Hepatocyte (in vitro differentiated cells): ENCODE results near the gene DLX3. TPM values are rescaled to one million over a fixed set of nuclear protein-coding genes. Genes with fewer than 3 reads are reported as not detected.

Experiments
- DNase-seq: peaks from one replicate; pipeline ENCODE4 v3.0.0-alpha.2; 2016; ENCODE audit warnings: low spot score
- H2AFZ ChIP-seq: fragments of 200-600 bp; sonication (generic); 2 replicates; pipeline ENCODE4 v1.6.0; 2016; ENCODE audit warnings: antibody characterized with exemption, mild to moderate bottlenecking
- H3K27ac ChIP-seq: fragments of 200-600 bp; sonication (generic); 2 replicates; pipeline ENCODE4 v1.5.1; 2016; ENCODE audit warnings: mild to moderate bottlenecking
- H3K27me3 ChIP-seq: fragments of 200-600 bp; sonication (generic); 2 replicates; pipeline ENCODE4 v1.6.1; 2016
- H3K36me3 ChIP-seq: fragments of 200-600 bp; sonication (generic); replicated peaks from 2 replicates; pipeline ENCODE4 v1.5.1; 2016; ENCODE audit warnings: low read depth; ENCODE audit not compliant: insufficient read depth
- H3K4me1 ChIP-seq: fragments of 200-600 bp; sonication (generic); 2 replicates; pipeline ENCODE4 v1.5.1; 2016; ENCODE audit warnings: mild to moderate bottlenecking, moderate library complexity; ENCODE audit not compliant: insufficient read depth
- H3K4me2 ChIP-seq: fragments of 200-600 bp; sonication (generic); 2 replicates; pipeline ENCODE4 v1.6.0; 2016
- H3K4me3 ChIP-seq: fragments of 200-600 bp; sonication (generic); 2 replicates; pipeline ENCODE4 v1.5.1; 2016; ENCODE audit warnings: mild to moderate bottlenecking
- H3K79me2 ChIP-seq: fragments of 200-600 bp; sonication (generic); 2 replicates; pipeline ENCODE4 v1.6.0; 2017; ENCODE audit warnings: mild to moderate bottlenecking
- H3K9me2 ChIP-seq: fragments of 200-600 bp; sonication (generic); replicated peaks from 2 replicates; pipeline ENCODE4 v1.6.0; 2017; ENCODE audit warnings: mild to moderate bottlenecking; ENCODE audit not compliant: insufficient read depth
- H3K9me3 ChIP-seq: fragments of 200-600 bp; sonication (generic); 2 replicates; pipeline ENCODE4 v1.5.1; 2016; ENCODE audit warnings: low read depth, mild to moderate bottlenecking
- H4K20me1 ChIP-seq: fragments of 200-600 bp; sonication (generic); 2 replicates; pipeline ENCODE4 v1.6.0; 2016; ENCODE audit warnings: mild to moderate bottlenecking; ENCODE audit not compliant: insufficient read depth, poor library complexity, severe bottlenecking
- EZH2 ChIP-seq: fragments of 200-600 bp; sonication (generic); IDR thresholded peaks from 2 replicates; pipeline ENCODE4 v1.6.1; 2016; ENCODE audit warnings: antibody characterized with exemption, mild to moderate bottlenecking, borderline replicate concordance
- EZH2phosphoT487 ChIP-seq: fragments of 200-600 bp; sonication (generic); IDR thresholded peaks from one replicate; pipeline ENCODE4 v1.6.1; 2018; ENCODE audit warnings: antibody characterized with exemption, mild to moderate bottlenecking, low read depth, moderate library complexity; ENCODE audit not compliant: unreplicated experiment, severe bottlenecking
- WGBS: methylation state at CpG from one replicate; pipeline ENCODE4 v1.1.6; 2016; ENCODE audit warnings: low lambda C conversion rate; ENCODE audit errors: missing lambda C conversion rate; 5-methylcytosine and 5-hydroxymethylcytosine counted together
- polyA plus RNA-seq: library from polyadenylated mRNA; unstranded; fragments of >200 nt; fragmentation: Nextera tagmentation; extraction: Ambion mirVana; gene quantifications from 2 replicates; pipeline ENCODE4 v1.2.1, GENCODE V29; 2016
- total RNA-seq: library from RNA; depleted of rRNA; stranded (reverse); fragments of >200 nt; gene quantifications from 2 replicates; pipeline ENCODE4 v1.2.3, GENCODE V29; 2014
- TF ChIP-seq, protein P1 (sequence below): fragments of 200-600 bp; sonication (generic); IDR thresholded peaks from 2 replicates; pipeline ENCODE4 v1.5.1; 2016; ENCODE audit warnings: antibody characterized with exemption, mild to moderate bottlenecking; ENCODE audit not compliant: poor library complexity

Gene DLX3
- total and polyA plus RNA-seq, 2 experiments from 2014 or later: 0.37 to 1.1 TPM

DNA sequence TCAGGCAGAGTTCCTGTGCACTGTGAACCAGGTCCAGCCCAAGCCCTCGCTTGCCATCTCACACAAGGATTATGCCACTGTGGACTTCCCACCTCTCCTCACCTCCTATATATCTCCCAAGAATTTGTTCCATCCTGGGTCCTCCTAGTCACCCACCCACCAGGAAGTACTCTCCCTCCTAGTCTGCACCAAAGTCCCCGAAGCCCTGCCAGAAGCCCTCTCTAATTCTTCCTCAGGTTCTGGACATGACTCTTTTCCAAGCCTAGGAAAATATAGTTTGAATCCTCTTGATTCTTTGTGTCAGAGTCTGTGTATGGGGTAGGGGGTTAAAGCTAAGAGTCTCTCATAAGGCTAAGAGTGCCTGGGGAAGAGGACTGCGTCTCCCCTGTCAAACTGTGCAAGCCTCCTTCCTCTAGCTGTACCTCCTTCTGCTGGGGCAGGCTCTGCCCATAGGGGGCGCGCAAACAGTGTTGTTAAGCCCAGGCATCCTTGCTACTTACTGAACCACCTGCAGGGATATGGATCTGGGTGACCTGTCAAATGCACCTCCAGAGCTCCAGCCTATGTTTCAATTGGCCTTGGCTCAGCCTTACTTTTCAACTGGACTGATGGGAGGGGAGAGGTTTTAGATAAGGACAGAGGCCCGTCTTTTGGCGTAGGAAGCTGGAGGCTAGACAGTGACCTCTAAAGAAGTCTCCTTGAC is 42.7 kb downstream of the DLX3 start:
- H3K79me2 ChIP-seq: no peaks in the 10 kb centered on the region
- no peak for TF ChIP-seq EZH2
- TF ChIP-seq, protein P1, sequence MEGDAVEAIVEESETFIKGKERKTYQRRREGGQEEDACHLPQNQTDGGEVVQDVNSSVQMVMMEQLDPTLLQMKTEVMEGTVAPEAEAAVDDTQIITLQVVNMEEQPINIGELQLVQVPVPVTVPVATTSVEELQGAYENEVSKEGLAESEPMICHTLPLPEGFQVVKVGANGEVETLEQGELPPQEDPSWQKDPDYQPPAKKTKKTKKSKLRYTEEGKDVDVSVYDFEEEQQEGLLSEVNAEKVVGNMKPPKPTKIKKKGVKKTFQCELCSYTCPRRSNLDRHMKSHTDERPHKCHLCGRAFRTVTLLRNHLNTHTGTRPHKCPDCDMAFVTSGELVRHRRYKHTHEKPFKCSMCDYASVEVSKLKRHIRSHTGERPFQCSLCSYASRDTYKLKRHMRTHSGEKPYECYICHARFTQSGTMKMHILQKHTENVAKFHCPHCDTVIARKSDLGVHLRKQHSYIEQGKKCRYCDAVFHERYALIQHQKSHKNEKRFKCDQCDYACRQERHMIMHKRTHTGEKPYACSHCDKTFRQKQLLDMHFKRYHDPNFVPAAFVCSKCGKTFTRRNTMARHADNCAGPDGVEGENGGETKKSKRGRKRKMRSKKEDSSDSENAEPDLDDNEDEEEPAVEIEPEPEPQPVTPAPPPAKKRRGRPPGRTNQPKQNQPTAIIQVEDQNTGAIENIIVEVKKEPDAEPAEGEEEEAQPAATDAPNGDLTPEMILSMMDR: peak; percentile 79
- DNase-seq: peak; percentile 88
- H3K9me2 ChIP-seq: no peaks in the 10 kb centered on the region
- H2AFZ ChIP-seq: no peak overlapping the region
- no peak overlapping the region for H3K27ac ChIP-seq
- no peak overlapping the region for H3K4me3 ChIP-seq
- H3K9me3 ChIP-seq: no peaks in the 10 kb centered on the region
- H3K4me1 ChIP-seq: no peaks in the 10 kb centered on the region
- H3K36me3 ChIP-seq: no peaks in the 10 kb centered on the region
- H3K4me2 ChIP-seq: no peak overlapping the region
- no peaks in the 10 kb centered on the region for H4K20me1 ChIP-seq
- H3K27me3 ChIP-seq: no peaks in the 10 kb centered on the region
- 47% methylated on average over 7 of the region's 7 CpGs for WGBS

DNA sequence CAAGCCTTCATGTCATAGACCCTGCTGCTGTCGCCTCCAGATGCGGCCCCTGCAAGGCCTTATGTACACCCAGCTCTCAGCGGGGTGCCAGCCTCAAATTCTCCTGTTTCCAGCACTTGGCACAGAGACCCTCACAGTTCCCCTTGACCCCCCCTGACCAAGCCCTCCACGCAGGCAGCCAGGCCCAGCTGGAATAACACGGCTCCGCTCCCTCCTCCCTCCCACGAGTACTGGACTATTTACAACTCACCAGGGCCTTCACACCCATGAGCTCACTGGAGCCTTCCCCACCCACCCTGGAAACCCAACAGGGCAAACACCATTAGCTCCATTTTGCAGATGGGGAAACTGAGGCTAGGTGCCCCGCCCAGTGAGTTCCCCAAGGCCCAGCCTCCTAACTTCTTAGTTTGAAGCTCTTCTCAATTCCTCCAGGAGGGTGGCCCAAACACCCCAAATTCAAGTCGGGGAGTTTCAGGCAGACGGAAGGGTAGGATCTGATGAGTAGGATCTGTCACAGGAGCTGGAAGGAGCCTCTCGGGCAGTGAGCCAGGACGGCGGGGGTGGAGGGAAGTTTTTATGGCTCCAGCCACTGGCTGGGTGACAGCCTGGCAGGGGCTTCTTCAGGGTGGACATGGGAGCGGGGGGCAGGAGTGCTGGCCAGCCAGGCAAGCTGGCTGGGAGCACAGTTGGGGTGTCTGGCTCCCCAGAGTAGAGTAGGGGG is 43.5 kb downstream of the DLX3 start:
- Histone ChIP-seq H2AFZ (no peak overlapping the region), H3K27ac (no peak overlapping the region), H3K27me3 (no peaks in the 10 kb centered on the region), H3K9me3 (no peaks in the 10 kb centered on the region), H3K79me2 (no peaks in the 10 kb centered on the region), H4K20me1 (no peaks in the 10 kb centered on the region), H3K36me3 (no peaks in the 10 kb centered on the region), H3K4me3 (no peak overlapping the region), H3K4me1 (no peaks in the 10 kb centered on the region), H3K4me2 (no peak overlapping the region), H3K9me2 (no peaks in the 10 kb centered on the region)
- WGBS: 77% methylated on average over 14 of the region's 14 CpGs
- DNase-seq: no peak
- TF ChIP-seq, protein P1: no peak
- TF ChIP-seq EZH2phosphoT487 (no peak), EZH2 (no peak)

DNA sequence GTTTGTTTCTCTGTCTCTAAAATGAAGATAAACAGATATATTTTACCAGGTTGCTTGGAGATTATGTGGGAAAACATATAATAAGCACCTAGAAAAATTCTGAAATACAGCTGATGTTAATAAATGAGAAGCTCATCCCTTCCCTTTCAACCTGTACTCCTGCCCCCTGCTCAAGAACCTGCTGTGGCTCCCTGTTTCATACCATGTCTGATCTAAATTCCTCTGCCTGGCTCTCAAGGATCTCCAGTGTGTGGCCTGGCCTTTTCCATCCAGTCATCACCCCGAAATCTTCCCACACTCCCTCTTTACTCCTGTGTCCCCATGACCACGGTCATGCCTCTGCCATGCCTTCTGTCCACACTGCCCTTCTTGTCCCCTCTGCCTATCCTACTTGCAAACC is 45.4 kb downstream of the DLX3 start:
- Histone ChIP-seq H3K79me2 (no peaks in the 10 kb centered on the region), H3K4me2 (no peak overlapping the region), H3K36me3 (no peaks in the 10 kb centered on the region), H2AFZ (no peak overlapping the region), H3K9me2 (no peaks in the 10 kb centered on the region), H3K27ac (no peak overlapping the region), H4K20me1 (no peaks in the 10 kb centered on the region), H3K4me3 (no peak overlapping the region), H3K9me3 (no peaks in the 10 kb centered on the region), H3K4me1 (no peaks in the 10 kb centered on the region), H3K27me3 (peaks cover 4% of the 10 kb centered on the region)
- 94% methylated on average over 2 of the region's 2 CpGs for WGBS
- DNase-seq: no peak
- TF ChIP-seq, protein P1: no peak
- TF ChIP-seq EZH2: no peak
- no peak for TF ChIP-seq EZH2phosphoT487
